ENCODE data around the gene TAL1.

DNA sequence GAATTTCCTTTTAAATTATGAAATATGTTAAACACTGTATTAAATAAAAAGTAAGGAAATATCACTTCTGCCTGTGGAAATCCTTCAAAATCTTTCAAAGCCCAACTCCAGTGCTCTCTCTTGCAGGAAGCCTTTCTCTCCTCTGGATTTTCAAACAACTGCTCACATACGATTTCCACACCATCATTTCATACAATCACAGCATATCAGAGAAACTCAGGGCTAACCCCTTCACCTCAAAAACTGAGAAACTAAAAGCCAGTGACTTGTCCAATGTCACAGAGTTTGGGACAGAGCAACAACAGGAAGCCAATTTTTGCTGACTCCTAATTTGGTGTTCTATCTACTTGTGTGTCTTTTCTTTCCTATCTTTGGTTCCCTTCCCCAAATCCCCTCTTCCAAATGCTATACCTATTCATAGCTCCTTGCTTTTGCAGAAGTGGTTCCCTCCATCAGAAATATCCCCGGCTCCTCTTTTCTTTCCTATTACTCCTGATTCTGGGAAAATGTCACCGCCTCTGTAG, 12.4 kb upstream of the TAL1 start:
- TF ChIP-seq, protein P1, sequence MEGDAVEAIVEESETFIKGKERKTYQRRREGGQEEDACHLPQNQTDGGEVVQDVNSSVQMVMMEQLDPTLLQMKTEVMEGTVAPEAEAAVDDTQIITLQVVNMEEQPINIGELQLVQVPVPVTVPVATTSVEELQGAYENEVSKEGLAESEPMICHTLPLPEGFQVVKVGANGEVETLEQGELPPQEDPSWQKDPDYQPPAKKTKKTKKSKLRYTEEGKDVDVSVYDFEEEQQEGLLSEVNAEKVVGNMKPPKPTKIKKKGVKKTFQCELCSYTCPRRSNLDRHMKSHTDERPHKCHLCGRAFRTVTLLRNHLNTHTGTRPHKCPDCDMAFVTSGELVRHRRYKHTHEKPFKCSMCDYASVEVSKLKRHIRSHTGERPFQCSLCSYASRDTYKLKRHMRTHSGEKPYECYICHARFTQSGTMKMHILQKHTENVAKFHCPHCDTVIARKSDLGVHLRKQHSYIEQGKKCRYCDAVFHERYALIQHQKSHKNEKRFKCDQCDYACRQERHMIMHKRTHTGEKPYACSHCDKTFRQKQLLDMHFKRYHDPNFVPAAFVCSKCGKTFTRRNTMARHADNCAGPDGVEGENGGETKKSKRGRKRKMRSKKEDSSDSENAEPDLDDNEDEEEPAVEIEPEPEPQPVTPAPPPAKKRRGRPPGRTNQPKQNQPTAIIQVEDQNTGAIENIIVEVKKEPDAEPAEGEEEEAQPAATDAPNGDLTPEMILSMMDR (IDR thresholded peaks at IDR 0.05), result no peak
- TF ChIP-seq TCF12 (IDR thresholded peaks at IDR 0.05) (no peak), ELF1 (IDR thresholded peaks at IDR 0.05) (no peak), EZH2phosphoT487 (IDR thresholded peaks at IDR 0.05; ENCODE audit: borderline replicate concordance, low read depth) (no peak), YY1 (IDR thresholded peaks at IDR 0.05; ENCODE audit: low read depth) (no peak), MAX (IDR thresholded peaks at IDR 0.05; ENCODE audit: low read depth) (no peak), TEAD4 (IDR thresholded peaks at IDR 0.05; ENCODE audit: borderline replicate concordance, insufficient read depth) (no peak), GABPA (IDR thresholded peaks at IDR 0.05; ENCODE audit: low read depth) (no peak), POLR2AphosphoS5 (IDR thresholded peaks at IDR 0.05; ENCODE audit: low read depth, low read length) (no peak), FOXM1 (IDR thresholded peaks at IDR 0.05; ENCODE audit: low read depth) (no peak), CHD2 (IDR thresholded peaks at IDR 0.05; ENCODE audit: low read length, partially characterized antibody) (no peak)

All from SK-N-SH (cell line).